ENCODE data around the gene PRKAR1B.
A peak's percentile ranks its signal among the peaks of the same experiment; 100 is the strongest.

Gene PRKAR1B

DNA sequence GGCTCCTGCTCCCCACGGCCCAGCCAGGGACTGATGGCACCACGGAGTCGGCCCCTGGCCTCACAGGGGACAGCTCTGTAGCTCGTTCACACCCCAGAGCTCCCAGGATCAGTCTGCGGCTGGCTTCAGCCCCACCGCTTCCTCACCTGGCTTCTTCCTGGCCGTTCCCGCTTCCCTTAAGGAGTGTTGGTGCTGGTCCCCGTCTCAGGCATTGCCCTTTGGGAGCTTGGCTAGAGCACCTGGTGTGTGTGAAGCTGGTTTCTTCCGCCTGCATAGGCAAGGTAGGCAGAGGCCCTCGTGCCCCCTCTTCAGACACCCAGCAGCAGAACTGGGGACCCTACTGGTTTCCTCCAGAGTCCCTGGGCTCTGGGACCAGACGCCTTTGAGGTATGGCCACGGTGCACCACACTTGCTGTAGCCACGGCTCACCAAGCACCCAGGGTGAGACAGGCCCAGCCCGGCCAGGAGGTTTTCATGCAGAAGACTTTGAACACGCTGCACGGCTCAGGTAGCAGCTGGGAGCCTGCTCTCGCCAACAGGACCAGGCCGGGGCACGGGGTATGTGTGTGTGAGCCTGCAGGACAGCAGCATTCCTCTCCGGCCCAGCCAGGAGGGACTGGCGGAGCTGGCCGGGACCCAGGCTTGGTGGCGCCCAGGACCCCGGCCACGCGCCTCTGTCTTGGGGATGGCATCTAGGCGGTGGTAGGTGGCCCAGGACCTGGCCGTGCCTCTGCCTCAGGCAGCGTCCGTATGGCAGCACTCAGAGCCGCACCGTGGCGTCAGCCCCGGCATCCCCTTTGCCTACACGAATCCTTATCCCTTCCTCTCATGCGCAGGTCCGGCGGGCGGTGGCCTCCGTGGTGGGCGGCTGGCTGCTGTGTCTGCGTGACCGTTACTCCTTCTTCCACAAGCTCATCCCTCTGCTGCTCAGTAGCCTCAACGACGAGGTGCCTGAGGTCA is 13.2 kb upstream of the PRKAR1B start:
- DNase-seq (ENCODE audit: low read depth in 2 of 2): no peak

DNA sequence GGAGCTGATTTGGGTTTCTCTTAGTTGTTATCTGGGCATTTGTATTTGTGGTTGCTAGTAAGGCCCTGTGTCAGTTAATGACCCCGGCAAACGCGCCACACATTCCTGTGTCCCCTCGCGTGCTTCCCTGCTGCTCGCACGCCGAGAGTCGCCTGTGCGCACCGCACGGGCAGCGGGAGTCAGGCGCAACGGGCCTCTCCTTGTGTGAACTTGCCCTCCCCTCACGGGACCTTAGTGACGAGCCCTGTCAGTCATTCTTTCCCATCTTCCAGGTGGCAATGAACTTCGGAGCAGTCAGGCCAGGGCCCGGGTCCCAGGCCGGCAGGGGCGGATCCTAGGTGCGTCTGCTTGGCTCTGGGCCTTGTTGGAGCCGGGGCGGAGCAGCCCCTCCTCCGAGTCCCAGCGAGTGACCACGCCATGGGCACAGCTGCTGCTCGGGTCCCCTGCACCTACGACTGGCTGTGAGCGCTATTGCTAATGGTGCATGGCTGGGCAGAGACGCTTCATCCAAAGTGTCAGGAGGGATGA is 12.4 kb upstream of the PRKAR1B start:
- no peak for DNase-seq (ENCODE audit: low read depth in 2 of 2)

DNA sequence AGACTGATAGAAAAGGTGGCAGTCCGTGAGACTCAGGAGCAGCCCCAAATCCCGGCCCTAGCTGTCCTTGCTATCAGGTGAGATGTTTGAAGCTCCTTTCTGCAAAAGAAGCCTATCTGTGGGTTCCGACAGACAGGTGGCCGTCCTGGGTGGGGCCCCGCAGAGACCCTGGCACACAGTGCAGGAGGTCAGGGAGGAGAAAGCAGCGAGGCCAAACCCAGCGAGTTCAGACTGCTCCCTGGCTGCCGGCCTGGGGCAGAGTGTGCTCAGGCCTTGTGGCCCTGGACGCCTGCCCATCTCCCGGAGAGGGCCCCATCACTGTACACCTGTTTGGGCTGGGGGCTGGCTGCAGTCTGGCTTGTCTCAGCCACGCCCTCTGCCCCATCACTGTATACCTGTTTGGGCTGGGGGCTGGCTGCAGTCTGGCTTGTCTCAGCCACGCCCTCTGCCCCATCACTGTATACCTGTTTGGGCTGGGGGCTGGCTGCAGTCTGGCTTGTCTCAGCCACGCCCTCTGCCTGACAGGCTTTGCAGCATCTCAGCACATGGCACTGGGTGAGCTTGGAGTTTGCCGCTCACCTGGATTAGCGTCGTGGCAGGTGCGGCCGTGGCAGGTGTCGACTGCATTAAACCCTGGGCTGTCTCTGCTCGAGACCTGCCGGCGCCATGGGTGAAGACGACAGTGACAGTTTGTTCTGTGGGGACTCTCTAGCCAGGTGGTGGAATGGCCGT is 11.8 kb upstream of the PRKAR1B start:
- no peak for DNase-seq (ENCODE audit: low read depth in 2 of 2)

DNA sequence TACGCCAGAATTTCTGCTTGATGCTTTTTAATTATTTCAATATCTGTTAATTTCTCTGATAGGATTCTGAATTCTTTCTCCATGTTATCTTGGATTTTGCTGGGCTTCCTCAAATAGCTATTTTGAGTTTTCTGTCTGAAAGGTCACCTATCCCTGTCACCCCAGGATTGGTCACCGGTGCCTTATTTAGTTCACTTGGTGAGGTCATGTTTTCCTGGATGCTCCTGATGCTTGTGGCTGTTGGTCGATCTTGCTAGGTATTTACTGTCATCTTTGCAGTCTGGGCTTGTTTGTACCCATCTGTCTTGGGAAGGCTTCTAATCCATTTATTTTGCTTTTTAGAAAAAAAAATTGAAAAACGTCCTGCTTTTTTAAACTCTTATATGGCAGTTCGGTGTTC is 11.2 kb upstream of the PRKAR1B start:
- no peak for DNase-seq (ENCODE audit: low read depth in 2 of 2)

DNA sequence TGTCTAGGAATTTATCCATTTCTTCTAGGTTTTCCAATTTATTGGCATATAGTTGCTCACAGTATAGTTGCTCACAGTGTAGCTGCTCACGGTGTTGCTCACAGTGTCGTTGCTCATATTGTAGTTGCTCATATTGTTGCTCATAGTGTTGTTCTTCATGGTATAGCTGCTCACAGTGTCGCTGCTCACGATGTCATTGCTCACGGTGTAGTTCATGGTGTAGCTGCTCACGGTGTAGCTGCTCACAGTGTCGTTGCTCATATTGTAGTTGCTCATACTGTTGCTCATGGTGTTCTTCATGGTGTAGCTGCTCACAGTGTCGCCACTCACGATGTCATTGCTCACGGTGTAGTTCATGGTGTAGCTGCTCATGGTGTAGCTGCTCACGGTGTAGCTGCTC is 7.7 kb upstream of the PRKAR1B start:
- DNase-seq (ENCODE audit: low read depth in 2 of 2): no peak

DNA sequence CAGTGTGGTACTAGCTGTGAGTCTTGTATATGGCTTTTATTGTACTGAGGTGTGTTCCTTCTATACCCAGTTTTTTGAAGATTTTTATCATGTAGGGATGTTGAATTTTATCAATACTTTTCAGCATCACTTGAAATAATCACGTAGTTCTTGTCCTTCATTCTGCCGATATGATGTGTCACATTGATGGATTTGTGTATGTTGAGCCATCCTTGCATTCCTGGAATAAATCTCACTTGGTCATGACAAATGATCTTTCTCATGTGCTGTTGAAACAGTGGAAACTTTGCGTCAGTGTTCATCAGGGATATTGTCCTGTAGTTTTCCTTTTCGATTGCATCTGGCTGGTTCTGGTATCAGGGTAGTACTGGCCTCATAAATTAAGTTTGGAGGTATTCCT is 7.1 kb upstream of the PRKAR1B start:
- no peak for DNase-seq (ENCODE audit: low read depth in 2 of 2)

DNA sequence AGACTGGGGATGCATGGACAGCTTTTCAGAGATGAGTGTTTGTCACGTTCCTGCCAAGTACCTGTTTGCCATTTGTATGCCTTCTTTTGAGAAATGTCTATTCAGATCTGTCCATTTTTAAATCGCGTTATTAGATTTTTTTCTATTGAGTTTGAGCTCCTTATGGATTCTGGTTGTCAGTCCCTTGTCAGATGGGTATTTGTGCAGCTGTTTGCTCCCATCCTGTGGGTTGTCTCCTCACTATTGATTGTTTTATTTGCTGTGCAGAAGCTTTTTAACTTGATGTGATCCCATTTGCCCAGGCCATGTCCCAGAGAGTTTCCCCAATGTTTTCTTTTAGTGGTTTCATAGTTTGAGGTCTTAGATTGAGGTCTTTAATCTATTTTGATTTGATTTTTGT is 5.5 kb upstream of the PRKAR1B start:
- DNase-seq (ENCODE audit: low read depth in 2 of 2): no peak

DNA sequence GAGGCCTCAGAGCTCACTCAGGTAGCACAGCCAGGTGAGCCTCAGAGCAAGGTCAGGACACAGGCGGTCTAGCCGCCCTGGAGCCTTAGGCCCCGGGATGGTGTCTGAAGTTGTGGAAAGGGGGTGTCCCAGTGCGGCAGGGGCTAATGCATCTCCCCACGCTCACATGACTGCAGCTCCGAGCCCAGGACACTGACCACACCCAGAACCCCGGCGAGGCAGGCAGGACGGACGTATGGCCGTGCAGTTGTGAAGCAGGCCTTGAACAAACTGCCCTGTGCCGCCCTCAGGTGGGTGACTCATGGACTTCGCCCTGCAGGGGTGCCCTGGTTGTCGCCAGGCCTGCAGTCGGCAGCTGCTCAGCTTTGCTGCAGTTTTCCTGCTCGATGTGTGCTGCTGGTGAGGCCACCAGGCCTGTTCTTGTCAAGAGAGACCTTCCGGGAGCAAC is 5.0 kb upstream of the PRKAR1B start:
- DNase-seq (ENCODE audit: low read depth in 2 of 2): no peak

DNA sequence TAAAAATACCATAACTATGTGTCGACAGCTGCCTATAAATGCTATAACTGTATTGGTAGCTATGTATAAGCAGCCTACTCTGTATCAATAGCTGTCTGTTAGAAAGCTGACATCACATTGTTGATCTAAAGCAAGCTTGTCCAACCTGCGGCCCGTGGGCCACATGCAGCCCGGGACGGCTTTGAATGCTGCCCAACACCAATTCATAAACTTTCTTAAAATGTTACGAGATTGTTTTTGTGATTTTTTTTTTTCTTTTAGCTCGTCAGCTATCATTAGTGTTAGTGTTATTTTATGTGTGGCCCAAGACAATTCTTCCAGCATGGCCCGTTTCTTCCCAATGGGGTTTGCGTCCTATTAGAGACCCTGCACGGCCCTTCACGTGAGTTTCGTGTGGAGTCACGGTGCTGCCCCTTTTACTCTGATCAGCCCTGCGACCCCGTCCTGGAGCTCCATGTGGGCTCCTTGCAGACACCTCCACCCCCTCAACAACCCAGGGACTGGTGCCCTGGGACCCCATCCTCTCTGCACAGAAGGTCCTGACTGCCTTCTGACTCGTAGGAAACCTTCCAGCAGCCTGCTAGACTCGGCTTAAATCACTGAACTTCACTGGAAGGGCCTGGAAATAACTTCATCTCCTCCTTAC is 4.5 kb upstream of the PRKAR1B start:
- no peak for DNase-seq (ENCODE audit: low read depth in 2 of 2)

DNA sequence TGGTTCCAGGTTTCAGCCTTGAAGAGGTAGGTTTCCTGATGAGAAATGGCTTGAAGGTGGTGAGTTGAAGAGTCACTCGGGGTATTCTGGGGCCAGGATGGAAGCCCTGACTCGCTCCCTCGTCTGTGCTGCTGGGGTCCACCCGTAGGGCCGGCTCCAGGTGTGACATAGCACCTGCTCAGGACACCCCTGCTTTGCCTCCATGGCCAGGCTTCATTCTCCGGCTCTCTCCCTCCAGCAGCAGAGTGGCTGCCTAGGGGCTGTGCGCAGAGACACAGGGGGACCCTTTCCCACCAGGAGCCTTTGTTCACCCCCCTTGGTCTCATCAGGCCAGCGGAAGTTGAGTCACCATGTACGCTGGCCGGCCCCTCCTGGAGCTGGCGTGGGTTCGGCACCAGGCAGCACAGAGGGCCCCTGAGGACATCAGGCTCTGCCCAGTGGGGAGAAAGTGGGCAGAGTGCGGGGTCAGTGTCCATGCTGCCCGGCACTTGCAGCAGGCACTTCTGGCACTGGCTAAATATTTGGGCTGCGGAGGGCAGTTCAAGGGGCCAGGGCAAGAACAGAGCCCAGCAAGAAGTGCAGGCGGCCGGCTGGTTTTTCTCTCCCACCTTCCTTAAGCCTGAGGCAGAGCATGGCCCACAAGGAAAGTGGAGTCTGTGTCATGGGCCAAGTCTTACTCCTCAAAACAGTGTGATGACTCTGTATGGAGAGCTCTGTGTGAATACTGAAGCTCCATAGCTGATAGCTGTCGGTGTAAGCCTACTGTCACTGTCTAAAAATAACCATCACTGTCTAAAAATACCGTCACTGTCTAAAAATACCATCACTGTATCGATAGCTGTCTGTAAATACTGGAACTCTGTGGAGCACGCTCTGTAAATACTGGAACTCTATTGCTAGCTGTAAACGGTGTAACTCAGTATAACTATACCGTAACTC is 3.7 kb upstream of the PRKAR1B start:
- DNase-seq (ENCODE audit: low read depth in 2 of 2): no peak

DNA sequence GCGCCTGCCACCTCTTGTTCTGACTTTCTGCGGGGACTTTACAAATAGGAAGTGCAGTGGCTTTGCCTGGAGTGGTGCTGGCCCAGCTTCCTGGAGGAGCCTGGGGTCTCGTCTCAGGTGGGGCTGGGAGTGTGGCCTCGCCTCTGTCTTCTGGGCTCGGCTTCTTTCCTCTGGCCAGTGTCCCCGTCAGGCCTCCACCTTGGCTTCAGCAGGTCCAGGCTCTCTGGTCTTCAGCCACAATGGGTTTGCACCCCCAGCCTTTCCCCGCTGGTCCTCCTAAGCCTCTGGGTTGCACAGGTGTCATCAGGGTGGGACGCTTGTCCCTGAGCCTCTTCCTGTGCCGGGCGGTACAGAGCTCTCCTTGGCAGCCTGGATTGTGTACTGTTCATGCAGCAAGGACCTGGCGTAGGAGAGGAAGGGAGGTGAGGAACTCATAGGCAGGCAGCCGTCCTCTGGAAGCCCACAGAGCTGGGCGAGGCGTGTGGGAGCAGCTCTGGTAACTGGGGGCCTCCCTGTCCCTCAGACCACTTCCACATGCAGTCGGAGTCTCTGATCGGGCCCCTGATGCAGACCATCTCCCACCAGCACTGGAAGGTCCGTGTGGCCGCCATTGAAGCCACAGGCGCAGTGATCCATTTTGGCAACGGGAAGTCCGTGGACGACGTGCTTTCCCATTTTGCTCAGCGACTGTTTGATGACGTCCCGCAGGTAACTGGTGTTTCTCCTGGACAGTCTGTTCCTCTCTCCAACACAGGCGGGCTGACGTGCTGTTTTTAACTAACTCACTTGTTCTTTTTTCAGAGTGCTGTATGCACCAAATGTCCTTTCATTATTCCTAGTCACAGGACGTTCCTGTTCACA is 2.3 kb upstream of the PRKAR1B start:
- no peak for DNase-seq (ENCODE audit: low read depth in 2 of 2)

DNA sequence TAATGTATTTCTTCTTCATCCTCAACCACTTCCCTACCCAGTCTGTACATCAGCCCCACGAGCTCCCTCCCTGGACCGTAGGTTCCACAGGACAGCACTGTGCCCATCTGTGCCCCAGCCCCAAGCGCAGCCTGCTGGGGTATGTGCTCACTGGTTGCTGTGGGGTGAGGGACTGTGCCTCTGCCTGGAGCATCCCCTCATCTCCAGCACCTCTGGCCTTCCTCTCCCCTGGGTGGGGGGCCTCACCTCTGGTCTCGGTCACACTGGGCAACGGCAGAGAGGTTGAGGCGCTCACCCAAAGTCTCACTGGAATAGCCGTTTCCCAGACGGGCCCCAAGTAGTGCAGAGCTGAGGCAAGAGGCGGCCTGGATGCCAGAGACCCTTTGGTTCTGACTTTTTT is 1.5 kb upstream of the PRKAR1B start:
- no peak for DNase-seq (ENCODE audit: low read depth in 2 of 2)

DNA sequence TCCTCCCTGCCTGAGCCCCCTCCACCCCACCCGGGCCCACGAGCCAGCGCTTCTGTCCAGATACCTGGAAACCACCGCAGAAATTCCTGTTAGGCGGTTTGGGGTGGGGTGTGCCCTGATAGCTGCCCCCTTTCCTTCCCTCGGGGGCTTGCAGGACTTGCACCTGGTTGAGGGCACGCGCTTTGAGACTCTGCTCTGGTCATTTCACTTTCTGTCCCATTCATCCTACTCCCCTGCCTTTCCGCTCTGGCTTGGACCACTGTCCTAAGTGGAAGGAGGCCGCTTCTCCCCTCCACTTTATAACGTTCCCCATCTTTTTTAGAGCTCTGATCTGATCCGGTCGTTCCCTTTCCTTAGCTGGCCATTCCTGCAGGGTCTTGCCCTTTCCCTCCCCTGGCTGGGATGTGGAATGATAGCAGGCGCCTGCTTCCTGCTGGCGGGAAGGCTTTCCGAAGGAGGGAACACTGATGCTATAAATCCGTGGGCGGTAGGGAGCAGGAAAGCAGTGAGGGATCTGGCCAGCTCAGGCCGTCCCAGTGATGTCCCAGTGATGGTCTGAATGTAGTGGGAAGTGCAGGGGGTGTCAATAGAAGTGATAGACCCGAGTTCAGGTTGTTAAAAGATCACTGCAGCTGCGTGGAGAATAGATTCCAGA is 852 bp upstream of the PRKAR1B start:
- no peak for DNase-seq (ENCODE audit: low read depth in 2 of 2)

DNA sequence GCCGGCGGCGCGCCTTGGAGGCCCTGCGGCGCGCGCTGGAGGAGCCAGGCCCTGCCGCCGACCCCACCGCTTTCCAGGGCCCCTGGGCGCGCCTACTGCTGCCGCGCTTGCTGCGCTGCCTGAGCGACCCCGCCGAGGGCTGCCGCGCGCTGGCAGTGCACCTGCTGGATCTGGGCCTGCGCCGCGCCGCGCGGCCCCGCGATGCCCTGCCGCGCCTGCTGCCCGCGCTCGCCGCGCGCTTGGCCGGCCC is 302 bp downstream of the PRKAR1B start:
- DNase-seq (ENCODE audit: low read depth in 2 of 2): no peak

DNA sequence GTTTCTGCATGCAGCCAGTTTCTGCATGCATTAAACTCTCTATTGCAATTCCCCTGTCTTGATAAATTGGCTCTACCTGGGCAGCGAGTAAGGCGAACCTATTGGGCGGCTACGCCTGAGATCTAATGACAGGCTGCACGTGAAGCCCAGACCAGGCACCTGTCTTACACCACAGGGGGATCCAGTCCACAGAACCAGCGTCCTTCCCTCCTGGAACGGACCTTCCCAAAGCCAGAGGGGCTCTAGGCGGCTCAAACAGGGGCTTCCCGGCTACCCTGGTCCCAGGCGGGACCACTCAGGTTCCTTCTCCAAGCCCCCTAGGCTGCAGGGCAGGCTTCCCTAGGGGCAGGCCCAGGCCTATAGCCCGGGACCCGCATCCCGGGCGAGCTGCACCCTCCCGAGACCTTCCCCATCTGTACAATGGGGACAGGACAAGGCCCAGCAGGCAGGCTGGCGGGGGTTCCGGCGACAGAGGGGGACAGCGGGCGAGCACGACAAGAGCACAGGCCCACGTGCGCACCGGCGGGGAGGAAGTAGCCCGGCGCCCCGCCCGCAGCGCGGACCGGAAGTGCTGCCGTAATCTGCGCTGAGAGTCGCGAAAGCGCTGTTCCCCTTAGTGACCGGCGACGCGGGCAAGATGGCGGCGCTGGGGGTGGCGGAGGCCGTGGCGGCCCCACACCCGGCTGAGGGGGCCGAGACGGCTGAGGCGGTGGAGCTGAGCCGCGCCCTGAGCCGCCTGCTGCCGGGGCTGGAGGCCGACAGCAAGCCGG is 812 bp downstream of the PRKAR1B start, which contains the start of gene DNAAF5:
Gene DNAAF5, plus strand, starts transcription at position 616 of the 770 bp plus-strand sequence. Its CDS starts 22 bp downstream, at position 638.
- DNase-seq (ENCODE audit: low read depth in 2 of 2): peak; percentile 70 to 72

DNA sequence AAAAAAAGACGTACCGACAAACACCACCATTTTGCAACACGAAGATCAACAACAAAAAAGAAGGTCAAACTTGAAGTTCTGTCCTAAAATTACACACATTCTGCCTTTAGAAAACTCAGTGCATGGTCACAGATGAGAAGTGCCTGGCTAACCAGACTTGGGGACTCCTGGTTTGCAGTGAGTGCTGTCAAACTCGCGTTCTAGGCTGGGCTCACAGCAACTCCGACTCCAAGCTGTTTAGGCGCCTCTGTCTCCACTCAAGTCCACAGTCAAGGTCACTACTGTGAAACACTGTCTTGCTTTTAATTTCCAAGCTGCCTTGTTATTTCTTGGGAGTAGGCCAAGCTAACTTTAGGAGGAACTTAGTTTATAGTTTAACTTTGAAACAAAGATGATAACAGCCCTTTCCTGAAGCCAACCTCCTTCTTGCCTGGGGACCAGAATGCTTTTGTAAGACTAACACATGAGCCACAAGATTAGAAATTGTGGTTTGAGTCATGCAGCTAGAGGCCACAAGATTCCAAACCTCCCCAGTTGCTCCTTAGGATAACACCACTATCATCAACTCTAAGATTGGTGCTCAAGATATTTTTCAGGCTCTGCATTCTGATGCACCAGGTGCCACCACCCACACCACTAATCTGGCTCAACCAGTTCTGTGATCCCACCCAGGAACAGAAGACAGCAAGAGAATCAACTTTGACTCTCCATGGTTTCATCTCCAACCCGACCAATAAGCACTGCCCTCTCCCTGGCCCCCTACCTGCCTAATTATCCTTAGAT is 1.7 kb downstream of the PRKAR1B start:
- DNase-seq (ENCODE audit: low read depth in 2 of 2): no peak

DNA sequence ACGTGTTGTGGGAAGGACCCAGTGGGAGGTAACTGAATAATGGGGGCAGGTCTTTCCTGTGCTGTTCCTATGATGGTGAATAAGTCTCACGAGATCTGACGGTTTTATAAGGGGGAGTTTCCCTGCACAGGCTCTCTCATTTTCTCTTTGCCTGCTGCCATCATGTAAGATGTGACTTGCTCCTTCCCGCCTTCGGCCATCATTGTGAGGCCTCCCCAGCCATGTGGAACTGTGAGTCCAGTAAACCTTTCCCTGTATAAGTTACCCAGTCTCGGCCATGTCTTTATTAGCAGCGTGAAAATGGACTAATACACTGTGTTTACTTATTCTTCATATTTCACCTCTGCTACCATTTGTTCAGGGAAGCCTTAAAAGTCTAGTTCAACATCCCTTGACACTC is 2.8 kb downstream of the PRKAR1B start:
- no peak for DNase-seq (ENCODE audit: low read depth in 2 of 2)

DNA sequence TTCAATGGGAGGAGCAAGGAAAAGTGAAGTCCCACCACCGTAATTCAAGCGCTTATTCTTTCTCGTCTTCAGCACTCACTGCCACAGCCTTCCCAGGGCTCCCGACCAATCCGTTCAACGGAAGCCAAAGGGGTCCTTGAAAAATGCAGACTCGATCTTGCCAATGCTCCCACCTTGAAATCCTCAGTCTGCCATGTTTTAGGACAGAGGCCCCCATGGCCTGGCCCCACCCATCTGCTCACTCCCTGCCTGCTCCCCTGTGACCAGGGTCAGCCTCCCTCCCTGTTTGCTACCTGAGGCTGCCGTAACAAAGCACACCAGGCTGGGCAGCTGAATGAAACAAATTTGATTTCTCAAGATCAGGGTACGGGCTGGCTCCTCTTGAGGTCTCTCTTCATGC is 3.5 kb downstream of the PRKAR1B start:
- no peak for DNase-seq (ENCODE audit: low read depth in 2 of 2)

Data from stimulated activated CD8-positive, alpha-beta memory T cell treated with anti-CD3 and anti-CD28 coated beads, Interleukin-2, amount 100 ng/mL, for 1 hour (primary cell).